ENCODE data around the gene SH3BGR. TPM values are rescaled to one million over a fixed set of nuclear protein-coding genes. Genes with fewer than 3 reads are reported as not detected.

Gene SH3BGR
- total and polyA plus RNA-seq, 10 of the 15 experiments (the other 5 are each of a cell fraction or from before 2014, with no cell fraction given): 0.45 to 3.5 (median 1.7) TPM

DNA sequence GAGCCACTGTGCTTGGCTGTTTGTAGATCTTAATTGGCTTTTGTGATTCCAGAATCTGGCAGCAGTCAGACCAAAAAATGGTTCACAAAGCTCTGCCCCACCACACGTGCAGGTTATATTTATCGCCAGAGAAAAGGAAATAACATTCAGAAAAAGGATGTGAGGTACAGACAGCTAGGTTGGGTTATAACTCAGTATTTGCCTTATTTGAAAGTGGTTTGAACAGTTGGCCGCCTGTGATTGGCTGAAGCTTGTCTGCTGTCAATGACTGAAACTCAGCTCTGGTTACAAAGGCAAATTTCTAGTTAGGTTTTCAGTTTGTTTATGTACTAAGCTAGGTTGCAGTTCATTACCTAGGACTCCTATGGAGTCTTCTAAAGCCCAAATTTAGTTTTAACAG lies 9.6 kb downstream of the SH3BGR start:
- POLR2A ChIA-PET: no interaction called here
- DNase-seq (ENCODE audit: low read depth, low spot score) (peak; percentile 17), FAIRE-seq (no peak), ATAC-seq (peak; percentile 90)
- H3K36me3 ChIP-seq (ENCODE audit: control insufficient read depth in 2 of 2, insufficient read depth in 2 of 2, low read length in 1 of 2): no peaks in the 10 kb centered on the region
- intact Hi-C loops (cut with micrococcal nuclease; ENCODE audit: unreplicated experiment) (no loop called here), in situ Hi-C loops (cut with MboI) (no loop called here)
- no peak overlapping the region for H3K9ac ChIP-seq (ENCODE audit: control insufficient read depth, insufficient read depth, low read length)
- H4K20me1 ChIP-seq (ENCODE audit: control insufficient read depth, insufficient read depth): no peaks in the 10 kb centered on the region
- BruUV-seq (replicated peaks): no TSS peak
- no peaks in the 10 kb centered on the region for H3K27me3 ChIP-seq (replicated peaks in 1 of 2; ENCODE audit: control insufficient read depth in 2 of 2, insufficient read depth in 2 of 2, low read length in 1 of 2)
- no peaks in the 10 kb centered on the region for H3K79me2 ChIP-seq (ENCODE audit: control insufficient read depth, insufficient read depth, low read length)
- H3K27ac ChIP-seq (ENCODE audit: control insufficient read depth, insufficient read depth): no peak overlapping the region
- no peak overlapping the region for H2AFZ ChIP-seq (ENCODE audit: control insufficient read depth, low read depth, low read length)
- CTCF ChIA-PET: interaction anchor here (0.9 kb wide), 1 partner anchor 20 kb away, joined by 3 read pairs; no protein-coding TSS in a partner anchor
- SMC1A ChIA-PET (ENCODE audit: uncharacterized antibody, unreplicated experiment): interaction anchor here (1.2 kb wide), 1 partner anchor 20 kb away, joined by 4 read pairs; no protein-coding TSS in a partner anchor
- TF ChIP-seq BHLHE40 (IDR thresholded peaks at IDR 0.05; ENCODE audit: borderline replicate concordance in 1 of 2, low read depth in 2 of 2, low read length in 1 of 2) (peak; percentile 58 to 63; a peak in 3 of 4 replicates), SUZ12 (IDR thresholded peaks at IDR 0.05; ENCODE audit: unreplicated experiment) (no peak)
- no peak overlapping the region for H3K4me2 ChIP-seq (ENCODE audit: control insufficient read depth, insufficient read depth)
- no peaks in the 10 kb centered on the region for H3K4me1 ChIP-seq (ENCODE audit: control insufficient read depth, insufficient read depth, low read length)
- RAD21 ChIA-PET (ENCODE audit: unreplicated experiment): no interaction called here
- no peak overlapping the region for H3K4me3 ChIP-seq
- no peaks in the 10 kb centered on the region; the same call in 2 of the 3 replicates for H3K9me3 ChIP-seq (replicated peaks; ENCODE audit: control insufficient read depth, insufficient read depth, low read length)
- 0% methylated on average over 3 of the region's 3 CpGs for WGBS (ENCODE audit: insufficient coverage, insufficient replicate concordance, low lambda C conversion rate, missing lambda C conversion rate)

DNA sequence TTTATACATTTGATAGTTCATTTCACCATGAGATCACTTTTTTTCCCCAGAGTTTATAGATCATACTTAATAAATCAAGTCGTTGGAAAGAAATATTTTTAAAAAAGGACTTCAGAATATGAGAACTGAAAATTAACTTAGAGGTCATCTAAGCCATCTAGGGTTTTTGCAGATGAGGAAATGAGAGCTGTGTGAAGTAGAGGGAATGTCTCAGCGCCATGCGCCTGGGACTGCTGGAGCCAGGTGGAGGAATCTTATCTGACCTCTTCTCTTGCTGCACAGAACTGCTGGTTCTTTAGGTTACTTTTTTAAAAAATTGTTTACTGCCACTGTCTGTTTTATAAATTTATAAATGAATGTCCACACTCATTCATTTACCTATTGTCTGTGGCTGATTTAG lies 11.5 kb downstream of the SH3BGR start:
- Histone ChIP-seq H3K4me1 (ENCODE audit: control insufficient read depth, insufficient read depth, low read length) (no peaks in the 10 kb centered on the region), H3K79me2 (ENCODE audit: control insufficient read depth, insufficient read depth, low read length) (no peaks in the 10 kb centered on the region), H3K9ac (ENCODE audit: control insufficient read depth, insufficient read depth, low read length) (no peak overlapping the region), H3K27ac (ENCODE audit: control insufficient read depth, insufficient read depth) (no peak overlapping the region), H3K9me3 (replicated peaks; ENCODE audit: control insufficient read depth, insufficient read depth, low read length) (no peaks in the 10 kb centered on the region; the same call in 2 of the 3 replicates), H3K27me3 (replicated peaks in 1 of 2; ENCODE audit: control insufficient read depth in 2 of 2, insufficient read depth in 2 of 2, low read length in 1 of 2) (no peaks in the 10 kb centered on the region), H3K4me3 (no peak overlapping the region), H3K4me2 (ENCODE audit: control insufficient read depth, insufficient read depth) (no peak overlapping the region), H2AFZ (ENCODE audit: control insufficient read depth, low read depth, low read length) (no peak overlapping the region), H4K20me1 (ENCODE audit: control insufficient read depth, insufficient read depth) (no peaks in the 10 kb centered on the region), H3K36me3 (ENCODE audit: control insufficient read depth in 2 of 2, insufficient read depth in 2 of 2, low read length in 1 of 2) (no peaks in the 10 kb centered on the region)
- POLR2A ChIA-PET: no interaction called here
- FAIRE-seq (no peak), DNase-seq (ENCODE audit: low read depth, low spot score) (no peak), ATAC-seq (0 out of 3 replicates have a peak, but pooled peaks have one; percentile 33)
- SMC1A ChIA-PET (ENCODE audit: uncharacterized antibody, unreplicated experiment): interaction anchor here (1.0 kb wide), 1 partner anchor 24 kb away, joined by 4 read pairs; no protein-coding TSS in a partner anchor
- 69% methylated on average over 3 of the region's 3 CpGs for WGBS (ENCODE audit: insufficient coverage, insufficient replicate concordance, low lambda C conversion rate, missing lambda C conversion rate)
- intact Hi-C loops (cut with micrococcal nuclease; ENCODE audit: unreplicated experiment): no loop called here
- CTCF ChIA-PET: interaction anchor here (0.6 kb wide), 1 partner anchor 19 kb away, joined by 3 read pairs; no protein-coding TSS in a partner anchor
- RAD21 ChIA-PET (ENCODE audit: unreplicated experiment): no interaction called here
- no TSS peak for BruUV-seq (replicated peaks)
- in situ Hi-C loops (cut with MboI): no loop called here
- TF ChIP-seq ZNF622 (IDR thresholded peaks at IDR 0.05) (no peak), SPI1 (IDR thresholded peaks at IDR 0.05; ENCODE audit: borderline replicate concordance, insufficient read depth, low read depth, low read length) (peak; percentile 32; the same call in 1 of the 2 replicates)
